GM21381 (cell line): Measurements from ENCODE around the gene IFNAR2.

Experiments
- ATAC-seq: cut with Tn5 transposase; IDR thresholded peaks from one replicate; pipeline ENCODE4 v1.9.1; 2021; ENCODE audit warnings: mild to moderate bottlenecking, moderate library complexity; ENCODE audit not compliant: unreplicated experiment

The IFNAR2 gene

DNA sequence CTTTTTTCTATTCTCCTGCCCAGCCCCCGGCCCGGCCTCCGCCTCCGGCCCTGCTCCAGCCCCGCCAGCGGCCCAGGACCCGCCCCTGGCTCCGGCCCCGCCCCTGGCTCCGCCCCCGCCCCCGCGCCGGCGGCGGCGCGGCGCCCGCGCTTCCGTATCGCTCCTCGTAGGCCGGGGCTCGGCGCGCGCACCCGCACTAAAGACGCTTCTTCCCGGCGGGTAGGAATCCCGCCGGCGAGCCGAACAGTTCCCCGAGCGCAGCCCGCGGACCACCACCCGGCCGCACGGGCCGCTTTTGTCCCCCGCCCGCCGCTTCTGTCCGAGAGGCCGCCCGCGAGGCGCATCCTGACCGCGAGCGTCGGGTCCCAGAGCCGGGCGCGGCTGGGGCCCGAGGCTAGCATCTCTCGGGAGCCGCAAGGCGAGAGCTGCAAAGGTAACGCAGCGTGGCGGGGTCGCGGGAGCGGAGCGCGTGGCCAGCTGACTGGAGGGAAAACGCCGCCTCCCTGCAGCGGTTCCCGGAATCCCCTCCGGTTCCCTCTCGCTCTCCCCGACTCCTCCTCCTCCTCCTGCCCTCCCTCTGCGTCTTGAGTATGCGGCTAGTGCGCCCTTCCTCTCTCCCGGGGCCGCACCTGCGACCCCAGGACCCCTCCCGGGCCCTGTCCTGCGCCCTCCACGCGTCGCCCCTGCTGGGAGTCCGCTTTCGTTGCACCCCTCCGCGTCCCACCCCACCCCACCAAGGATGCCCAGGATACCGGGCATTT lies at the start of gene IFNAR2:
Gene IFNAR2 (plus strand): TSS at position 155 of the 761 bp plus-strand sequence. CDS start 11,985 bp downstream, outside the sequence.
- ATAC-seq, result peak; percentile 65

DNA sequence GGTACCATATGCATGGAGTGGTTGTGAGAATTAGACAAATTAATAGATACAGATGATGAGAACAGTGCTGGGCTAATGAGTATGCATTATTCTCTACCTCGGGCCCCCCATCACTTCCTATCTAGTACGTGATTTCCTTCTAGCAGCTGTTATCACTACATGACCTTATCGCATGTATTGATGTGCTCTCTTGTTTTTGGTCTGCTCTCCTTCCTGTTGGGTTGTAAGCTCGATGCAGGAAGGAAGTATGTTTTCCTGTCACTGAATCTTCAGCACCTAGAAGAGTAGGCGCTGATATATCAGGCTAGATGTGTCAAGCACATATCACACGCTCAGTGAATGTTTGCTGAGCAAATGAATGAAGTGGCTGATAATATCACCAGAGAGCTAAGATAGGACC lies 43.9 kb upstream of the IFNAR2 start:
- ATAC-seq, result no peak

DNA sequence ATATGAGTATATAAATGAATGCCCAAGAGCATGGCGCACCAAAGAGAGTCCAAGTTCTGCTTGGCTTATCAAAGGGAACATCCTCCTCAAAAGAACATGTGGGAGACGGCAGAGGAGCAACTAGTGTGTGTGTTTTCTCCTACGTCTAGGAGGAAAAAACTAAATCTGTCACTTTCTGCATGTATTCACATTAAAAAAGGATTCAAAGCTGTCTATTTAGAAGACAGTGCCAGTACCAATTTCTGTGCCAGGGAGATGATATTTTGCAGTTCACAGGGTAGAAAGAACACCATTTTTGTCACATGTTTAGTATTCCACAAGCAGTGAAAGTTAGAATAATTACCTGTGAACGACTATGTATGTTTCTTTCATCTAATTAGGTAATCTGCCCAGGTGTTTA lies 42.5 kb upstream of the IFNAR2 start:
- ATAC-seq, result no peak

DNA sequence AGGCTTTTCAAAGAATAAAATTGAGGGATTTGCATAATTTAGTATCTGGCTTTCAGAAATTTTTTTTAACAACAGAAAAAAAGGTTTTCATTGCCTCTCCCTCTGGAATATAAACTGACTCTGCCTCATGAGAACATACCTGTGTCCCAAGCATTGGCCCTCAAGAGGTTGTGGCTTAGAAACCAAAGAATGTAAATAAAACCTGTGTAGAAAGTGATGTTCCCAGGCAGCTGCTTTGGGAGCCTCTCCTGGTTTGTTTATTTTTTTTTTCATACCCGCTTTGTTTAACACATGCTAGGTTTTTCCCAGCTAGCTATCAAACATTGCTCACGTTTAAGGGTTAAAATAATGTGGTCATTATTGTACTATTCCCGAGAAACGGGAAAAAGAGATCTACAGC lies 40.5 kb upstream of the IFNAR2 start:
- no peak for ATAC-seq

DNA sequence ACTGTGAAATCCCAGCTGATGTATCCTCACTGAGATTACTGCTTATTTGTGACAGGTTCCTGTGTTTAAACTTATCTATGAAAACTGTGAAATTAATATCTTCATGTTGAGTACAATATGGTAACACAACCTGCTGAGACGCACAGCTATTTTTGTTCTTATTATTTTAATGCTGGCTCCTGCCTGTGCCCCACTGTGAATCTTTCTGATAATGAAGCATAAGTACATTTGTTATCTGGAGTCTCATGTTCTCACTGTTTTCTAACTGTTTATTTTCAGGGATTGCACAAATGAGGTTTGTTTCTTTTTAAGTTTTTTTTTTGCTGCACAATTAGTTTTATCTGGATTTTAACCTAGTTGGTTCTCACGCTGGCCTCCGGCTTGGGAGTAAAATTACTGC lies 39.9 kb upstream of the IFNAR2 start:
- no peak for ATAC-seq

DNA sequence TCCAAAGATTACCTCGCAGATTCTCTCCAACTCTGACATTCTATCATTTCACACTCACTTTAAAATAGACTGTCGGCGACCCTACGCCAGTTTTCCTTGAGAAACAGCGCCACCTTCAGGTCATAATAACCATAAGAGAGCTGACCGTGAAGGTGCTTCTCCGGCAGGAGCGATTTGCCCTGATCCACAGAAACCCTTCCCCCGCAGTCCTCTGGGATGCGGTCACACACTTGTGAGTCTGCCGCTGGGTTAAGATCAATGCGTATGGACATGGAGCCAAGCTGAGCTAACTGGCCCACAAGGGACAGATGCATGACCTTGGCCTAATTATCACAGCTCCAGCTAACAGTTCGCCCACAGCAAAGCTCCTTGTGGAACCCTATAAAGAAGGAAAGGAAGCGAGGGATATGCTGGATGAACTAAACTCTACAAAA lies 32.8 kb upstream of the IFNAR2 start:
- no peak for ATAC-seq

DNA sequence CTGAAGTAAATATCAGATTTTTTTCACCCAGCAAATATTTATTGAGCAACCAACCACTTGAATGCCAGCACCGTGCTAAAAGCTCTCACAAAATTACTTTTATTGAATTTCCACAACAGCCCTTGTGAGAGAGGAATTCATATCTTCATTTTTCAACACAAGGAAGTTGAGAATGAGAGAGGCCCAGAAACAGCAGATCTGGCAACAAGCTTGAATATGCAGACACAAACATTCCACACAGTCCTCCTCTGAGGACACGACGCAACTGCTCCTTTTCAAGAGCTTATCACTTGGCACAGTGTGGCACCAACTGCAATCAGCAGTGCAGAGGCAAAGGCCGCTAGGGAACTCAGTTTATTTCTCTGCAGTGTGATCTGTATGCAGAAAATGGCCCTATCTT lies 32.2 kb upstream of the IFNAR2 start:
- no peak for ATAC-seq

DNA sequence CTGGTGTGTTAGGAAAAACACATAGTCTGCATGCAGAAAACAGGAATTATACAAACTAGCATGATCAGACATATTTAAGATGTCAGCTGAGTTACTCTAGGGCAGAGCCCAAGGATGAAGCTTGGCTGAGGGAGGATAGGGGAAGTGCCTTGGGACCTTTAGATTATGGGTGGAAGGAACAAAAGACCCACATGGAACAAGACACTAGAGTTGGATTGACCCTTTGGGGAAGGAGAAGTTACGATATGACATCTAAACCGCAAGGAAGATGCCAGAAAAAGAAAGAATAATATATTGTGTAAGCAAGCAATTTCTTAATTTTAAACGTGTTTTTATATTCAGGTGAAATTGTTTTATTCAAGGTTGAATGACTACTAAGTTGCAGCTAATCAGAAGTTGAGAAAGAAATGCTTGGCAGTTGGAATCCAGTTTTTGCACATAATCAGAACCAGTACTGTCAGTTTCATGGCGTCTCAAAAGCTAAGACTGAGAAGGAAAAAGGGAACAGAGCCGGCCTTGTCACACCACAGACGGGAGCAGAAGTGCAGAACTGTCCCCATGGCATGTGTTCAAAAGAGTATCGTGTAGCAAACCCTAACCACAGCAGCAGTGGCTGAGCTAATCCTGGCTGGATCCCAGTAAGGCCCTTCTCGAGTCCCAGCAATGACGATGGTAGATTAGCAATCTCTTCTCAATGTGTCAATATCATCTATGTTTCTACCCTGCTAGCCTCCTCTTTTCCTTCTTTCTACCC lies 31.2 kb upstream of the IFNAR2 start:
- ATAC-seq, result no peak

DNA sequence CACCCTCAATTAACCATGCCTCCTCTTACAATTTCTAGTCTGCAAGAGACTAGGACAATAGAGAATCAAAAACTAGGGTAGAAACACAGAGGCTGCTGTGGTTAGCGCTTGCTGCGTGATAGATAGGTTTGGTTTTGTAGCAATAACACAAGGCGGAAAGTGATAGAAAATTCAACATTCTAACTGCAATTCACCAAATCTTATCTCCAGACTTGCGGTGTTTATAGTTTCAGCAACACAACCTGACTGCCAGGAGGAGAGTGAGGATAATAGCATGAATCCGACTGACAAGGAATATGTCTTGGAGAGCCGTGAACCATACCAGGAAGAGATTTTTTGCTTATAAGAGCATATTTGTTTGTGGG lies 30.7 kb upstream of the IFNAR2 start:
- ATAC-seq, result no peak

DNA sequence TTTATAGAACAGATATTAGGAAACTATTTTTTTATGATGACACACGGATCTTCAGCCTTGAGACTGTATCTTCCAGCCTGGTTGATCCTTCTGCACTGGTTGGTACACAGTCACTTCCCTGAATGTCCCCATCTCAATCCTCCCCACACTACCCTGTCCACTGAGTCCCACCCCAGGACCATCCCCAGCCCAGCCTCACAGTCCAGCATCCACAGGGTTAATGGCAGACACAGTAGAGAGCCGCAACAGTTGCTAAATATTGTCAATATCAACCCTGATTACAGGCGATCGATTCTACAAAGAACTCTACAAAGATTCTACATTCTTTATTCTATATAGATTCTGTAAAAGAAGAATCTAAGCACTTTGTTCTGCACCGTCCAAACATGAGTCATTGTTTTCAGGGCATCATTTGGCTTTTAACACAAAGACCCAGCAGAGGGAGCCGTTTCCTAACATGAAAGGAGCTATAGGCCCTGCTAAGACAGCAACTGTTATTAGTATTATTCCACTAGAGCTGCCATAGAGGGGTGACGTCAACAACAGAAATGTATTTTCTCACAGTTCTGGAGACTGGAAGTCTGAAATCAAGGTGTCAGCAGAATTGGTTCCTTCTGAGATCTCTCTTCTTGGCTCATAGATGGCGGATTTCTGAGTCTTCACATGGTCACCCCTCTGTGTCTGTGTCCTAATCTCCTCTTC lies 30.1 kb upstream of the IFNAR2 start:
- peak; percentile 64 for ATAC-seq

DNA sequence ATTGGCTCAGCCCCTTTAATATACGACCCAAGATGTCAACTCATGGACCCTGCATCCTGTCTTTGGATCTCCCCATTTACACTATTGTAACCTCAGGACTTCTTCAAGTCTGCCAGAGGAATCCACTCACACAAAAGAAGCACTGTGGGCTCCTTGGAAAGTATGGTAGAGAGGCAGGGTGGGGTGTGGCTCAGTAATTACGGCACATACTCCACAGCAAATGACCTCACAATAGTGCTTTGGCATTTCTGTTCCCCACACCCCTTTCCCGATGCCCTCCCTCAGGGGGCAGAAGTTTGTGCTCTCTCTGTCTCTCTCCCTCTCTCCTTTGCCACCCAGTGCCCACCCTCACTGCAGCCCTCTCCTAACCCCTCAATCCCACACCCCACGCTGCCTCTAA lies 27.8 kb upstream of the IFNAR2 start:
- no peak for ATAC-seq

DNA sequence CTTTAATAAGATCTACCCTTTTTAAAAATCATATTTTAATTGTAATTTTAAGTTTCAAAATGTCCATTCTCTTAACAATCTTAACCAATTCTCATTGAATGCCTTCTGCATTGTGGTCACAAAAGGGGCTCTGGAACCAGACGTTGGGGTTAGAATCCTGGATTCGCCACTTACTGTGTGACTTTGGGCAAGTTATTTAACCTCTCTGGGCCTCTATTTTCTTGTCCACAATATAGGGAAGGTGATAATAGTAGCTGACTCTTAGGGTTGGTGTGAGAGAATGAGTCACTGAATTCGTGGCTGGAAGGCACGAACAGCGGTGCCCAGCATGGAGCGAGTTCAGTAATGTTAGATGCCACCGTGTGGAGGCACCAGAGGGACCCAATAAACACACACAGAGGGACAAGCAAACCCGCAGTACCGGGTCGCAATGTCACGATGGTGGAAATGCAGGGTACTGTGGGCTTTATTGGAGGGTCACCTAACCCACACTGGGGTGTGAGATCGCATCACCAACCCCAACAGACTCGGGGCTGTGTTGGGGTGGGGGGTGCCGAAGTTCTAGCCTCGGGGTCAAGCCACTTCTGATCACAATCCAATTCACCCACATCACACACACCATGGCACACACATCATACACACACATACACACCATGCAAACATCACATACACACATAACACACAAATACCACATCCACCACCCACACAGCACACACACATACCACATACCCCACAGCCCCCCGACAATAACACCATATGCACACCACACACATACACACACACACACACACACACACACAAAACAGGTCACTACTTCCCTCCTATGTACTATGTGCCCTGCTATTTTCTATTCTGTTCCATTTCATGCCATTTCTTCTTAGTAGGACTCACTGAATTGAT lies 27.0 kb upstream of the IFNAR2 start:
- no peak for ATAC-seq

DNA sequence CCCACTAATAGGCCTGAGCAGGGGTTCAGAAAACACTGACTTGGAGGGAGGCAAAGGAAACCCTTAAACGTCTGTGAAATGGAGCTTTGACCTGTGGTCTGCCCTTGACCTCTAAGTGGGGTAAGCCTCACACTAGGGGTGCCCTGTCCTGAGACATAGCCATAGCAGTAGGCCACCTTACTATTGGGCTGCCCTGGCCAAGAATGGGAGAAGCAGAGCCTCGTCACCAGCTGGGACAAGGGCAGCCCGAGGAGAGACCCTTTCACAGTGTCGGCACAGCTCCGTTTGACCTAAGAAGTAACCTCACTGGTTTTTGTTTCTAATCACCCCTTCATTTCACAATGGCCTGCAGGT lies 26.4 kb upstream of the IFNAR2 start:
- ATAC-seq, result no peak

DNA sequence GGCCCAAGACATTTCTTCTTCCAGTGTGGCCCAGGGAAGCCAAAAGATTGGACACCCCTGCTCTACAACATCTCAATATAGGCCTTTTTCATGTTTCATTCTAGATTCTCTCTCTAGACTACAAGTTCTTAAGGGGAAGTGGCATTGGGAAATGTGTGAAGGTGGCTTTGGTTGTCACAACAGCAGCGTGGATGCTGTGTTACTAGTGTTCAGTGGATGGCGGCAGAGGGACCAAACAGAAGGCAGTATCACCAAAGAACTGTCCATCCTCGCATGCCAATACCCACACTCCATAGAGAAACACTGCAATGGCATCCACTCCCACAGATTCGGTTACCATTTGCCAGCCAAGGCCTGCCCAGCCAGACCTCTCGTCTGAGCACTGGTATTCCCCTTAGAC lies 24.3 kb upstream of the IFNAR2 start:
- ATAC-seq, result peak; percentile 58

DNA sequence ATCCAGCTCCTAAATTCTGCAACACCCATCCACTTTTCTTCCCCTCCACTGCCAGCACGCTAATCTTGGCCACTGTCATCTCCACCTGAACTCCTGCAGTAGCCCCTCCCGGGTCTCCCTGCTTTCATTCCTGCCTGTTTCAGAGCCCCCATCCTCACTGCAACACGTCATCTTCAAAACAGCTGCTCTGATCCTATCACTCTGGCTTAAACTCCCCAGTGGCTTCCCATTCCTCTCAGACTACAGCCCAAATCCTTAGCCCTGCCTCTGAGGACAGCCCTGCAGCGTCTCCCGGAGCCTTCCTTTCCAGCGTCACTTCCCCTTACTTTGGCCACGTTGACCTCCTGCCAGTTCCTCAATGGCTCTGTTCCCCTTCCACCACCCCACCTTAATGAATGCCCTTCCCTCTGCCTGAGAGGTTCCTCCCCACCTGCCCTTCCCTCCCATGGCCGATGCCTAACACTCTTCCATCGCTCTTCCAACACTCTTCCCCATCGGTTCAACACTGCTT lies 22.9 kb upstream of the IFNAR2 start:
- no peak for ATAC-seq

DNA sequence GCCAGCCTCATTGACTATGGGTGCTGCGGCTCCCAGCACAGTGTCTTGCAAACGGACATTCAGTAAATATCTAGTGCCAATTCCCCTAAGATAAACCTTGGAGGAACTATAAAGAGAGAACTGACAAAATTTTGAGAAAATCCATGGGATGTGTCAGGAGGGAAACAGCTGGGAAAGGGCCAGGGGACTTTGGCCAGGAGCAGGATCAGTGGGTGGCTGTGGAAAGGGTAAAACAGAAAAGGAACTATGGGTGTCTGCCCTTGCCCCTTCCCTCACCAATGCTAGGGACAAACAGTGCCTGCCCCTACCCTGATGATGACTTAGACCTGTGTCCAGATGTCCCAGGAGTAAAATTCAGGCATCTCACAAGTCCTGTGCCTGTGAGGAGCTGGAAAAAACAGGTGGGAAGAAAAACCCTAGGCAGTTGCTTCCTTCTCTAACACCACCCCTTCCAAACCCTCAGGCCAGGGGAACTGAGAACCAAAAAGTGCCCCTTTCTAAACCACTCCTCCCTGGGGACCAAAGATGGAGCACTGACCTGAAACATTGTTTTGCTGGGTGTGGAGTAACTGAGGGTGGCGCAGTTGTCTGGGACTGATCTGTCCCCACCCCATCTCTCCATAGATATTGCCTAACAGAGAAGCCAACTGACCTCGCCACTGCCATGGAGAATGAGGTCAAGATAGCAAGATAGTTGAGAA lies 22.1 kb upstream of the IFNAR2 start:
- no peak for ATAC-seq

DNA sequence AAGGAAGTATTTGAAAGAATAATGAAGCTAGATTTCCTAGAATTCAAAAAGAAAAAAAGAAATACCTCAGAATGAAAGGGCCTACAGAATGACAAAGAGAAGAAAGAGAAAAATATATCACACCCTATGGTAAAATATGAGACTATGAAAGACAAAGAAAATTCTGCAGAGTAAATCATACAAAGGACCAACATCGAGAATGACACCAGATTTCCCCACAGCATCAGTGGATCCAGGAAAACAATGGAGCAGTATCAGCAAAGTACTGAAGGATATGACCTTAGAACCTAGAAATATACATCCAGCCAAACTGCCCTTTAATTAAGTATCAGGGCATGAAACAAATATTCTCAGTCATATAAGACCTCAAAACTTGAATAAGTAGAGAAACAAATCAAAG lies 21.2 kb upstream of the IFNAR2 start:
- ATAC-seq, result no peak

DNA sequence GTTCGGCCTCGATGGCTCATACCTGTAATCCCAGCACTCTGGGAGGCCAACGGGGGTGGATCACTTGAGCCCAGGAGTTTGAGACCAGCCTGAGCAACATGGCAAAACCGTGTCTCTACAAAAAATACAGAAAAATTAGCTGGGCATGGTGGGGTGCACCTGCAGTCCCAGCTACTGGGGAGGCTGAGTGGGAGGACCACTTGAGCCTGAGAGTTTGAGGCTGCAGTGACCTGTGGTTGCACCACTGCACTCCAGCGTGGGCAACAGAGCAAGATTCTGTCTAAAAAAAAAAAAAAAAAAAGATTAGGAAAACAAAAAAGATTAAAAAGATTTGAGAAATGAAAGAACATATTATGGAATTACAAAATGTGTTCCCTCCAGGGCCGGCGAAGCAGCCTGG lies 18.4 kb upstream of the IFNAR2 start:
- ATAC-seq, result no peak

DNA sequence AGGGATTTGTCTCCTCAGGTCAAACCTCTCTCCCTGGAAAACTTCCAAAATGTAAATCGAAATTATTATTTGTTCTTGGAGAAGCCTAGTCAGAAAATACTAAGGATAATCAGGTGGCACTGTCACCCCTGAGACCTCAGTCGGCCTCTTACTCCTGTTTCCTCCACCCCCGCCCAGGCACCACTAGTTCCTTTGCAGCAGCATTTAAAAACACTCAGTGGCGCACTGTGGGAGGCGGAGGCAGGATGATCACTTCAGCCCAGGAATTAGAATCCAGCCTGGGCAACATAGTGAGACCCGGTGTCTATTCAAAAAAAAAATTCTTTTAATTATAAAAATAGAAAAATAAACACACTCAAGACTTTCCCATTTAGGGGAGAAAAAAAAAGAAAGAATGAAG lies 18.0 kb upstream of the IFNAR2 start:
- no peak for ATAC-seq
